Chondrocyte (in vitro differentiated cells): ENCODE measurements around the gene CORO1C. TPM values are rescaled to one million over a fixed set of nuclear protein-coding genes. Genes with fewer than 3 reads are reported as not detected.

Source experiments
- DNase-seq: peaks from one replicate; pipeline ENCODE4 v3.0.0; 2021; ENCODE audit warnings: mixed read lengths, low spot score
- H3K27ac Mint-ChIP-seq: one replicate; pipeline ENCODE4 v1.8.0; 2021; ENCODE audit warnings: mild to moderate bottlenecking, moderate library complexity, mixed read lengths; ENCODE audit not compliant: unreplicated experiment
- H3K27me3 Mint-ChIP-seq: 2 replicates; pipeline ENCODE4 v1.8.0; 2021; ENCODE audit warnings: low read depth, mixed read lengths
- H3K36me3 Mint-ChIP-seq: 2 replicates; pipeline ENCODE4 v1.8.0; 2021; ENCODE audit warnings: low read depth, mixed read lengths
- H3K4me1 Mint-ChIP-seq: 2 replicates; pipeline ENCODE4 v1.8.0; 2021; ENCODE audit warnings: low read depth, mild to moderate bottlenecking, mixed read lengths
- H3K4me3 Mint-ChIP-seq: one replicate; pipeline ENCODE4 v1.8.0; 2021; ENCODE audit warnings: mild to moderate bottlenecking, moderate library complexity, mixed read lengths; ENCODE audit not compliant: unreplicated experiment
- H3K9me3 Mint-ChIP-seq: 2 replicates; pipeline ENCODE4 v1.8.0; 2021; ENCODE audit warnings: low read depth, mixed read lengths
- CTCF ChIP-seq: fragments of 200-600 bp; sonication (generic); IDR thresholded peaks from 2 replicates; pipeline ENCODE4 v1.5.0; 2021; ENCODE audit warnings: antibody characterized with exemption, mild to moderate bottlenecking, moderate library complexity
- total RNA-seq: library from RNA; stranded (reverse); gene quantifications from 3 replicates; pipeline ENCODE4 v1.2.1, GENCODE V29; 2021

Gene CORO1C
- total RNA-seq, 1 donor from 2014 or later, result 336 TPM

- DNase-seq, result no peak
- Mint-ChIP-seq H3K36me3 (peaks cover 30% of the 10 kb centered on the region), H3K27ac (peak overlapping the region; percentile 72), H3K27me3 (no peaks in the 10 kb centered on the region), H3K4me3 (no peak overlapping the region), H3K4me1 (peaks cover 29% of the 10 kb centered on the region), H3K9me3 (no peaks in the 10 kb centered on the region)
- no peak for TF ChIP-seq CTCF
These were observed 55.5 kb downstream of the CORO1C start for GRCh38 chr12:108675792-108676191.

GRCh38 chr12:108672054-108672453, 59.3 kb downstream of the CORO1C start:
- no peak for TF ChIP-seq CTCF
- Mint-ChIP-seq H3K9me3 (no peaks in the 10 kb centered on the region), H3K36me3 (peaks cover 23% of the 10 kb centered on the region), H3K4me3 (no peak overlapping the region), H3K4me1 (peaks cover 46% of the 10 kb centered on the region), H3K27ac (peak overlapping the region; percentile 19), H3K27me3 (no peaks in the 10 kb centered on the region)
- DNase-seq, result no peak

GRCh38 chr12:108671110-108671509, 60.2 kb downstream of the CORO1C start:
- H3K36me3 Mint-ChIP-seq, result peaks cover 19% of the 10 kb centered on the region
- TF ChIP-seq CTCF, result no peak
- H3K9me3 Mint-ChIP-seq, result no peaks in the 10 kb centered on the region
- no peak for DNase-seq
- H3K27ac Mint-ChIP-seq, result peak overlapping the region; percentile 79
- no peak overlapping the region for H3K4me3 Mint-ChIP-seq
- peaks cover 56% of the 10 kb centered on the region for H3K4me1 Mint-ChIP-seq
- no peaks in the 10 kb centered on the region for H3K27me3 Mint-ChIP-seq

- Mint-ChIP-seq H3K9me3 (no peaks in the 10 kb centered on the region), H3K36me3 (peaks cover 13% of the 10 kb centered on the region), H3K27me3 (no peaks in the 10 kb centered on the region), H3K4me1 (peaks cover 60% of the 10 kb centered on the region), H3K4me3 (no peak overlapping the region), H3K27ac (peak overlapping the region; percentile 3)
- DNase-seq, result no peak
- no peak for TF ChIP-seq CTCF
These were observed 61.2 kb downstream of the CORO1C start for GRCh38 chr12:108670066-108670631.

- H3K36me3 Mint-ChIP-seq, result peaks cover 11% of the 10 kb centered on the region
- TF ChIP-seq CTCF, result no peak
- no peaks in the 10 kb centered on the region for H3K9me3 Mint-ChIP-seq
- no peak overlapping the region for H3K27ac Mint-ChIP-seq
- no peaks in the 10 kb centered on the region for H3K27me3 Mint-ChIP-seq
- DNase-seq, result no peak
- peaks cover 76% of the 10 kb centered on the region for H3K4me1 Mint-ChIP-seq
- no peak overlapping the region for H3K4me3 Mint-ChIP-seq
These were observed 62.8 kb downstream of the CORO1C start for GRCh38 chr12:108668542-108668941.
